GM18511 (cell line): Measurements from ENCODE around the gene PPP4R4.
"Not testable (repeated sequence)": the region's sequence is repeated elsewhere in the genome, so short reads cannot be mapped to it uniquely, and the experiment has no call there.

ENCODE experiments used
- ATAC-seq: cut with Tn5 transposase; IDR thresholded peaks from one replicate; pipeline ENCODE4 v1.9.1; 2021; ENCODE audit warnings: mild to moderate bottlenecking, moderate library complexity; ENCODE audit not compliant: unreplicated experiment

Gene PPP4R4

GRCh38 chr14:94175747-94176146, 1.6 kb downstream of the PPP4R4 start:
- ATAC-seq, result no peak

- no peak for ATAC-seq
Measured at GRCh38 chr14:94176808-94177207, 2.7 kb downstream of the PPP4R4 start.

DNA sequence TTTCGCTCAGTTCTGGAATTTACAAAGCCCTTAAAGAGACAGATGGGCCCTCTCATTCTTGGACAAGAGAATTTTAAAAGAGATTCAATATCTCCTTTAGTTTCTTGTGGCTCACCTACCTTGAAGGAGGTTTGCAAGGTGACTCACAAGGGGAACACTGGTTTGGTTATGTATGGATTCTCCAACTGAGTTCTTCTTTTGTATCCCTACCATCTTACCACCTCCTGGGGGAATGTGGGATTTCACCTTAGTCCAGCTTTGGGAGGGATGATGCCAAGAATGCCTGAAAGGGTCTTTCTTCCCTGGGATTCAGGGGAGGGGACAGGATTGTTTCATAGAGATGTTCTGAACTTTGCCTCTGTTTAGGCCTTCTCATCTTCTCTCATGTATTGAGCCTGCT, 3.7 kb downstream of the PPP4R4 start:
- no peak for ATAC-seq

DNA sequence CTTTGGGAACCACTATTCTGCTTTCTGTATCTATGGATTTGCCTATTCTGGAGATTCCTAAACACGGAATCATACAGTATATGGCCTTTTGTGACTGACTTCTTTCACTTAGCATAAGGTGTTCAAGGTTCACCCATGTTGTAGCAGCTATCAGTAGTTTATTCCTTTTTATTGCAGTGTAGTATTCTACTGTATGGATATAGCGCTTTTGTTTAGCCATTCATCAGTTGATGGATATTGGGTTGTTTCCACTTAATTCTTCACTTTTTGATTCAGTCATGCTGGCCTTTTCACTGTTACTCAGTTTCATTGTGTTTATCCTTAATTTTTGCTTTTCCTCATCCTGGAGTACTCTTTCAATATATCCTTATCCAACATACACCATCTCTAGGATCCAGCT, 5.1 kb downstream of the PPP4R4 start:
- no peak for ATAC-seq

GRCh38 chr14:94180655-94181271, 6.6 kb downstream of the PPP4R4 start:
- ATAC-seq, result peak; percentile 81

GRCh38 chr14:94181835-94182234, 7.7 kb downstream of the PPP4R4 start:
- no peak for ATAC-seq

GRCh38 chr14:94192536-94192935, 18.4 kb downstream of the PPP4R4 start:
- ATAC-seq, result no peak

DNA sequence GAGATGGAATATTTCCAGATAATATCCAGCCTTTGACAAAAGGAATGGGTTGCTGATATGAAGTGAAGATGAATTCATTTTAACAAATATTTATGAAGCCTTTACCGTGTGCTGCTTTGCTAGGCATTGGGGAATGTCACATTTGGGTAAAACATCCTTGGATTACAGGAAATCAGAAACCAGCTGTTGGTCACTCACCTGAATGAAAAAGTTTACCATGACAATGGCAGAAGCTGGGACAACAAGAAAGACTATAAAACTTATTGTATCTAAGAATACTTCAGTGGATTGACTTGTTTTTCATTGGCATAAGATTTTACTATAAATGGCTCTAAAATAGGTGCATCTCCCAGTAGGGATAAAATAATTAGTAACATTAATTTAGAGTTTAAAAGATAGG, 19.7 kb downstream of the PPP4R4 start:
- ATAC-seq, result no peak

DNA sequence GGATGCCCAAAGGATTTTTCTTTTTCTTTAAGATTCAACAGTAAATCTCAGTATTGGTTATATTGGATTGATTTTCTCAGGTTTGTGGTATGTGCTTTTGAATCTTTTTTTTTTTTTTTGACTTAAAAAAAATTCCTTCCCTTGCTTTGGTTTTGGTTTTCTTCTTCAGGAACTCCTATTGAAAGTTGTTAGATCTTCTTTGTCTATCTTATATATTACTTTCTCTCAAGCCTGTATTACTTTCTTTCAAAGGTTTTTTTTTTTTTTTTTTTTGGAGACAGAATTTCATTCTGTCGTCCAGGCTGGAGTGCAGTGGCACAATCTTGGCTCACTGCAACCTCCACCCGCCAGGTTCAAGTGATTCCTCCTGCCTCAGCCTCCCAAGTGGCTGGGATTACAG, 21.9 kb downstream of the PPP4R4 start:
- ATAC-seq, result no peak

DNA sequence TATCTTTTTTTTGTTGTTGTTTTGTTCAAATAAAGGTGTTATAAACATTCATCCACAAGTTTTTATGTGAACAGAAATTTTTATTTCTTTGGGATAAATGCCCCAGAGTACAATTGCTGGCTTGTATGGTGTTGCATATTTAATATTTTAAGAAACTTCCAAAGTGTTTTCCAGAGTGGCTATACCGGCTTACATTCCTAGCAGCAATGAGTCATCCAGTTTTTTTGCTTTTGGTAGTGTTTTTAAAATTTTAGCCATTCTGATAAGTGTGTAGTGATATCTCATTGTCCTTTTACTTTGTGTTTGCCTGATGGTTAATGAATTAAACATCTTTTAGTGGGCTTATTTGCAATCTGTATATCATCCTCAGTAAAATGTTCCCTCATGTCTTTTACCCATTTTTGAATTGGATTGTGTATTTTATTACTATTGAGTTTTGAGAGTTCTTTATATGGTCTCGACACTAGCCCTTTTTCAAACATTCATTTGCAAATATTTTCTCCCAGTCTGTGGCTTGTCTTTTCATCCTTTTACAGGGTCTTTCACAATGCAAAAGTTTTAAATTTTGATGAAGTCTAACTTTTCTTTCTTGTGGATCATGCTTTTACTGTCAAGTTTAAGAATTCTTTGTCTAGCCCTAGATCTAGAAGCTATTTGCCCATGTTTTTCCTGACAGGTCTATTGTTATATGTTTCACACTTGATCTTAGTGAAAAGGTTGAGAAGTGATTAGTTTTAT, 29.5 kb downstream of the PPP4R4 start:
- no peak for ATAC-seq

DNA sequence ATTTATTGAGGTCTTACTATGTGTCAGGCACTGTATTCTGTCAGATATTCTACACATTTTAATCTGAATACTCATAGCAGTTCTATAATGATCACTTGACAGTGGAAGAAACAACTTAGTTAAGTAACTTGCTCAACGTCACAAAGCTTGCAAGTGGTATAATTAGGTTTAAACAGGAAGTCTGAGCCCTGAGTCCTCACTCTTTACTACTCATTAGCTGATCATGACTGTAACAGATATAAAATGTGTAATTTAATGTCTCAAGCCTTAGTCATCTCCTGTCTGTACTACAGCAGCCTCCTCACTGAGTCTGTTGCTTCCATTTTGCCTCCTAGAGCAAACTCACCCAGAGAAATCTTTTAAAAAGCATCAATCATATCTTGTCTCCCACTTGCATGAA, 38.9 kb downstream of the PPP4R4 start:
- no peak for ATAC-seq

DNA sequence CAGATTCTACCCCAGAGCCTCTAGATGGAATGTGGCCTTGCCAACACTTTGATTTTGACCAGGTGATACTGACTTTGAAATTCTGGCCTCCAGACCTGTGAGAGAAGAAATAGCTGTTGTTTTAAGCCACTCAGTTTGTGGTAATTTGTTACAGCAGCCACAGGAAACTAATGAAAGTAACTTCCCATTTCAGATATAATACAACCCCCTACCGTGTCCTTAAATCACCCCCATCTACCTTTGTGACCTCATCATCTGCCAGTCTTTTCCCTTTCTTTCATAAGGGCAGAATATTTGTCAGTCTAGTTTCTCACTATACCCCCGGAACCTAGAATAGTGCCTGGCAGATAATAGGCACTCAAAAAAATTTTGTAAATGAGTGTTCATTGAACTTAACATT, 39.6 kb downstream of the PPP4R4 start:
- no peak for ATAC-seq

DNA sequence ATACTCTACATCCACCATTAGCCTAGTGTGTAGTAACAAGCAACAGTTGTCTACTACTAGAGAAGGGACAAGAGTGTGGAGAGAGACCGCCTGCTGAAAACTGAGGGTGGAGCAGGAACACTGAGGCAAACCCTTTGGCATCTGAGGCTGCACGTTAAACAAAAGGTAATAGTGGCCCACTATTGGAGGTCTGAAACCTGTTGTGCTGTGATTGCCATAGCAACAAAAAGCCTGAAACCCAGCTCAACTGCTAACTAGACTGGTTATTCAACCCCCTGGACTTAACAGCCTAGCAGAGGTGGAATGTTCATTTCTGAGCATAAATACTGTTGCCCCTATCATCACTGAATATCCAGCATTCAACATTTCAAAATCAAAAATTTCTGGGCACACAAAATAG, 43.0 kb downstream of the PPP4R4 start:
- ATAC-seq, result no peak

GRCh38 chr14:94218198-94218886, 44.2 kb downstream of the PPP4R4 start:
- ATAC-seq, result not testable (repeated sequence)

DNA sequence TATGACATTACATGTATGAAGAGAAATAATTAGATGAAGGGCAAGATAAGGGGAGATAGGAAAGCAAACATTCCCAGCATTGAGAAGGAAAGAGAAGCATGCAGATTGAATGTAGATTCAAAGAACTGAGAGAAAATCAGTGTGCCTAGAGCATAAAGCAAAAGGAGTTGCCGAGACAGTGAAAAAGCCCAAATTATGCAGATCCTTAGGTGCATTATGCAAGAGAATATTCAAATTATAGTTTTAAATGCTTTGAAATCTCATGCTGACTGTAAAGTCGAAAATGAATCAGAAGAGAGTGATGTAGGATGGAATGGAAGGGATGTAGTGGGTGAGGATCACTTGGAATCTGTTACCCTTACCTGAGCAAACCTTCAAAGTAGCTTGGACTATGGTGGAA, 49.9 kb downstream of the PPP4R4 start:
- ATAC-seq, result no peak

DNA sequence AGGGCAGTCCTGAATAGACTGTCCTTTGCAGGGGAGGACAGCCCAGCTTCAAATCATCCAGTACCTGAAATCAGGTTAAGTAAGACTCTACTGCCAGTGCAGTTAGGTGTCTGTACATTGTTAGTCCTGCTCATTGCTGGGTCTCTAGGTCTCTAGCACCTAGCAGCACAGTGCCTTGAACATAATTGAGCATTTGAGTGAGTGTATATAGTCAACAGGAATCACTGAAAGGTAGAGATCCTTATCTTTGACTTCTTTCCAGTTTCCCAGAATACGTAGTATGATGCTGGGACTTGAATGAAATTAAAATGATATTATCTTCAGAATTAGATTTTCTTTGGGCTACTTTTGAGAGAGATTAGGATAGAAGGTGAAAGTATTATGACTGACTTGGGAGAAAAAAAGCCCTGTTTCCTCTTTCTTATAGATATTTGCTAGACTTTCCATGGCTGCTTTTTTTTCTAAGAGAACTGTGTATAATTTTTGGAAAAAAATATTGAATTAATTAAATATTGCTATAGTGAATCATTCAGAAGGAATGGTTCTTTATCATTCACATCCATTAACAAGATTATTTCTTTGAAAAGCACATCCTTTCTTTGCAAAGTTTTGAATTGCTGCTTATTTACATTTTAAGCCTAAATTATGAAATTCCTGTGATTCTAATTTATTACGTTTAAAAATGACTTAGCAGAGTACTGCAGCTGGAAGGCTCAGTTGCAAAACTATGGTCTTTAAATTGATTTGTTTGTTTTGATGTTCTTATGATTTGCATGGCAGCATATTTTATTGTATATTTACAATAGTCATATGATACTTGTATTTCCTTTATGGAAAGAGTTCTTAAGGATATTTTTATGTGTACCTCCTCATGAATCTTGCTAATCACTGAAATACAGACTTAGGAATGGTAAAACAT, 51.6 kb downstream of the PPP4R4 start:
- ATAC-seq, result no peak

- ATAC-seq, result no peak
Measured at GRCh38 chr14:94227029-94227428, 52.9 kb downstream of the PPP4R4 start.

GRCh38 chr14:94237046-94237445, 62.9 kb downstream of the PPP4R4 start:
- ATAC-seq, result no peak

DNA sequence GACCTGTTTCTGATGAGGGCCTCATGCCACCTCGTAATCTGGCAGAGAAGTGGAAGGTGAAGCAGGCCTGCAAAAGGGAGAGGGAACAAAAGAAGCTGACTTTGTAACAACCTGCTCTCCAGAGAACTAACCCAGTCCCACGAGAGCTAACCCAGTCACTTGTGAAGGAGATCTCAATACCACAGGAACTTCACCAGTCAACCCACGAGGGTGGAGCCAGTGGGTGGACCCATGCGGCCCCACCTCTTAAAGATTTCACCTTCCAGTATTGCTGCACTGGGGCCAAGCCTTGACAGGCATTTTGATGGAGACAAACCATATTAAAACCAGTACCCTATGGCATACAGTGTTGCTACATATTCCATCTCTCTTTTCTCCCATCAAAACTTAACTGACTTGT, 63.9 kb downstream of the PPP4R4 start:
- ATAC-seq, result no peak

- no peak for ATAC-seq
Measured at GRCh38 chr14:94239406-94239805, 65.3 kb downstream of the PPP4R4 start.

- ATAC-seq, result no peak
Measured at GRCh38 chr14:94244182-94244581, 70.1 kb downstream of the PPP4R4 start.
